GM21723 (cell line): ENCODE data around the gene GLIS1.

ENCODE experiments used
- ATAC-seq: cut with Tn5 transposase; IDR thresholded peaks from one replicate; pipeline ENCODE4 v1.9.1; 2021; ENCODE audit warnings: mild to moderate bottlenecking, moderate library complexity; ENCODE audit not compliant: unreplicated experiment

GLIS1 gene

GRCh38 chr1:53620061-53620855 lies 118.7 kb downstream of the GLIS1 start:
- ATAC-seq, result no peak

GRCh38 chr1:53619367-53620060 lies 119.5 kb downstream of the GLIS1 start:
- no peak for ATAC-seq

- ATAC-seq, result no peak
Observed at GRCh38 chr1:53618500-53619366, 120.2 kb downstream of the GLIS1 start.

GRCh38 chr1:53617851-53618499 lies 121.0 kb downstream of the GLIS1 start:
- ATAC-seq, result no peak

GRCh38 chr1:53617382-53617781 lies 121.6 kb downstream of the GLIS1 start:
- no peak for ATAC-seq

- ATAC-seq, result no peak
Observed at GRCh38 chr1:53616927-53617326, 122.0 kb downstream of the GLIS1 start.

- ATAC-seq, result no peak
Observed at GRCh38 chr1:53616511-53616910, 122.5 kb downstream of the GLIS1 start.

- ATAC-seq, result no peak
Observed at GRCh38 chr1:53615101-53615500, 123.9 kb downstream of the GLIS1 start.

- ATAC-seq, result no peak
Observed at GRCh38 chr1:53614231-53615021, 124.5 kb downstream of the GLIS1 start.

- no peak for ATAC-seq
Observed at GRCh38 chr1:53608676-53609075, 130.3 kb downstream of the GLIS1 start.

- no peak for ATAC-seq
Observed at GRCh38 chr1:53608071-53608470, 130.9 kb downstream of the GLIS1 start.

GRCh38 chr1:53606651-53607051 lies 132.3 kb downstream of the GLIS1 start:
- ATAC-seq, result no peak

GRCh38 chr1:53606197-53606596 lies 132.8 kb downstream of the GLIS1 start:
- no peak for ATAC-seq

GRCh38 chr1:53605181-53605580 lies 133.8 kb downstream of the GLIS1 start:
- no peak for ATAC-seq

GRCh38 chr1:53604291-53604919 lies 134.6 kb downstream of the GLIS1 start:
- no peak for ATAC-seq

GRCh38 chr1:53603431-53603830 lies 135.5 kb downstream of the GLIS1 start:
- no peak for ATAC-seq

GRCh38 chr1:53601867-53602775 lies 136.8 kb downstream of the GLIS1 start:
- ATAC-seq, result no peak

- no peak for ATAC-seq
Observed at GRCh38 chr1:53601031-53601745, 137.8 kb downstream of the GLIS1 start.
